ENCODE results near the gene TANGO6.
"Not testable (repeated sequence)": the region's sequence is repeated elsewhere in the genome, so short reads cannot be mapped to it uniquely, and the experiment has no call there.

TANGO6 gene

GRCh38 chr16:69019811-69020210 lies 176.5 kb downstream of the TANGO6 start:
- DNase-seq = no peak

- DNase-seq = no peak
Measured at GRCh38 chr16:69029121-69029520, 185.8 kb downstream of the TANGO6 start.

- no peak for DNase-seq
Measured at GRCh38 chr16:69031877-69032301, 188.6 kb downstream of the TANGO6 start.

GRCh38 chr16:69033151-69033949 lies 190.0 kb downstream of the TANGO6 start:
- DNase-seq = no peak

- no peak for DNase-seq
Measured at GRCh38 chr16:69035375-69035774, 192.0 kb downstream of the TANGO6 start.

- no peak for DNase-seq
Measured at GRCh38 chr16:69036399-69037091, 193.2 kb downstream of the TANGO6 start.

- no peak for DNase-seq
Measured at GRCh38 chr16:69037373-69038160, 194.2 kb downstream of the TANGO6 start.

- DNase-seq = no peak
Measured at GRCh38 chr16:69039333-69039941, 196.1 kb downstream of the TANGO6 start.

- DNase-seq = no peak
Measured at GRCh38 chr16:69040144-69040909, 197.0 kb downstream of the TANGO6 start.

GRCh38 chr16:69048328-69049120 lies 205.2 kb downstream of the TANGO6 start:
- DNase-seq = no peak

- no peak for DNase-seq
Measured at GRCh38 chr16:69049146-69049545, 205.8 kb downstream of the TANGO6 start.

GRCh38 chr16:69049603-69050375 lies 206.5 kb downstream of the TANGO6 start:
- DNase-seq = no peak

GRCh38 chr16:69051517-69051830 lies 208.1 kb downstream of the TANGO6 start:
- DNase-seq = not testable (repeated sequence)

GRCh38 chr16:69055008-69055407 lies 211.7 kb downstream of the TANGO6 start:
- DNase-seq = no peak

- no peak for DNase-seq
Measured at GRCh38 chr16:69055980-69056379, 212.6 kb downstream of the TANGO6 start.

- DNase-seq = no peak
Measured at GRCh38 chr16:69056421-69056820, 213.1 kb downstream of the TANGO6 start.

- DNase-seq = no peak
Measured at GRCh38 chr16:69057400-69058378, 214.4 kb downstream of the TANGO6 start.

- DNase-seq = not testable (repeated sequence)
Measured at GRCh38 chr16:69063491-69063890, 220.2 kb downstream of the TANGO6 start.

- DNase-seq = no peak
Measured at GRCh38 chr16:69064124-69064763, 220.9 kb downstream of the TANGO6 start.
